B cell (primary cell): ENCODE data around the gene ALDH1A1. TPM values are rescaled to one million over a fixed set of nuclear protein-coding genes. Genes with fewer than 3 reads are reported as not detected.

Experiments used
- ATAC-seq: fragments of 200-7000 bp; cut with Tn5 transposase; one replicate; pipeline ENCODE4 v1.10.0; 2021; ENCODE audit warnings: low read depth, mild to moderate bottlenecking, moderate number of reproducible peaks, moderate library complexity
- CTCF ChIA-PET: fragments of 350-600 bp; sonication (Branson Sonifier 250); formaldehyde crosslinking; loops from one replicate; lab custom pipeline; 2021; ENCODE audit warnings: antibody characterized with exemption, inconsistent platforms; lab: Charles Lee
- POLR2A ChIA-PET: fragments of 350-600 bp; sonication (Branson Sonifier 250); formaldehyde crosslinking; loops from one replicate; lab custom pipeline; 2021; ENCODE audit warnings: antibody characterized with exemption; lab: Charles Lee
- DNase-seq: peaks from one replicate; pipeline ENCODE4 v3.0.0; 2013
- H2AFZ ChIP-seq: 2 replicates; pipeline ENCODE4 v1.6.1; 2012; ENCODE audit warnings: mild to moderate bottlenecking, low read depth, low read length; ENCODE audit not compliant: insufficient read depth, poor library complexity, severe bottlenecking
- H3K27ac ChIP-seq, 2 donors: 1 replicate in 1 of 2; 2 replicates in 1 of 2; pipeline ENCODE4 v1.5.1; 2012 to 2013; ENCODE audit warnings: low read length in 2 of 2, mild to moderate bottlenecking in 2 of 2, moderate library complexity in 1 of 2
- H3K27me3 ChIP-seq, 4 experiments: fragments of 200-600 bp in 1 of 4; sonication (generic) in 1 of 4; replicated peaks in 1 of 4; 1 replicate in 2 of 4; 2 replicates in 2 of 4; pipeline versions ENCODE4 v1.6.1 to v1.7.0; 2013 to 2016; ENCODE audit warnings: low read length in 3 of 4, mild to moderate bottlenecking in 2 of 4, mixed read lengths in 1 of 4, moderate library complexity in 1 of 4; ENCODE audit not compliant: insufficient read depth in 4 of 4, control insufficient read depth in 3 of 4; ENCODE audit errors: control extremely low read depth in 1 of 4
- H3K36me3 ChIP-seq, 2 experiments: replicated peaks in 1 of 2; 1 replicate in 1 of 2; 2 replicates in 1 of 2; pipeline versions ENCODE4 v1.6.1 to v1.7.1; 2013; ENCODE audit warnings: low read length in 1 of 2; ENCODE audit not compliant: insufficient read depth in 2 of 2, control insufficient read depth in 1 of 2; ENCODE audit errors: control extremely low read depth in 1 of 2, extremely low read depth in 1 of 2
- H3K4me1 ChIP-seq, 2 donors: fragments of 200-600 bp in 1 of 2; sonication (generic) in 1 of 2; 1 replicate in 1 of 2; 2 replicates in 1 of 2; pipeline versions ENCODE4 v1.5.1 to v1.6.1; 2013 to 2017; ENCODE audit warnings: low read length in 2 of 2; ENCODE audit not compliant: control insufficient read depth in 2 of 2, insufficient read depth in 2 of 2
- H3K4me2 ChIP-seq: replicated peaks from 2 replicates; pipeline ENCODE3; 2012; ENCODE audit warnings: mild to moderate bottlenecking, low read depth, low read length; ENCODE audit not compliant: poor library complexity, severe bottlenecking
- H3K4me3 ChIP-seq, 5 experiments: fragments of 200-600 bp in 1 of 5; sonication (generic) in 1 of 5; 1 replicate in 3 of 5; 2 replicates in 2 of 5; pipeline versions ENCODE4 v1.5.1 to v1.7.0; 2011 to 2016; ENCODE audit warnings: low read length in 4 of 5, mild to moderate bottlenecking in 4 of 5, low read depth in 2 of 5, control low read depth in 1 of 5, moderate library complexity in 1 of 5; ENCODE audit not compliant: insufficient read depth in 1 of 5; ENCODE audit errors: control extremely low read depth in 1 of 5, extremely low read depth in 1 of 5
- H3K79me2 ChIP-seq: fragments of 200-600 bp; sonication (generic); one replicate; pipeline ENCODE4 v1.6.0; 2016; ENCODE audit warnings: low read length; ENCODE audit not compliant: control insufficient read depth, insufficient read depth
- H3K9ac ChIP-seq: fragments of 200-600 bp; sonication (generic); 2 replicates; pipeline ENCODE4 v1.6.1; 2017; ENCODE audit warnings: mild to moderate bottlenecking, low read length, moderate library complexity
- H3K9me3 ChIP-seq, 3 donors: one replicate each; pipeline versions ENCODE4 v1.6.1 to v1.7.1; 2013; ENCODE audit warnings: low read length in 2 of 3; ENCODE audit not compliant: control insufficient read depth in 2 of 3, insufficient read depth in 1 of 3; ENCODE audit errors: control extremely low read depth in 1 of 3
- H4K20me1 ChIP-seq: 2 replicates; pipeline ENCODE4 v1.6.0; 2012; ENCODE audit warnings: mild to moderate bottlenecking, low read length; ENCODE audit not compliant: insufficient read depth, control insufficient read depth, poor library complexity, severe bottlenecking
- H3K27ac Mint-ChIP-seq: one replicate; pipeline ENCODE4 v1.8.0; 2021; ENCODE audit warnings: mixed read lengths
- H3K27me3 Mint-ChIP-seq: one replicate; pipeline ENCODE4 v1.8.0; 2021; ENCODE audit warnings: mixed read lengths
- H3K4me1 Mint-ChIP-seq: one replicate; pipeline ENCODE4 v1.8.0; 2021; ENCODE audit warnings: mixed read lengths
- H3K4me3 Mint-ChIP-seq: one replicate; pipeline ENCODE4 v1.8.0; 2021; ENCODE audit warnings: mixed read lengths
- H3K9me3 Mint-ChIP-seq: one replicate; pipeline ENCODE4 v1.8.0; 2022; ENCODE audit warnings: mixed read lengths; ENCODE audit not compliant: insufficient read depth
- EZH2 ChIP-seq: IDR thresholded peaks from 2 replicates; pipeline ENCODE4 v1.6.1; 2012; ENCODE audit warnings: borderline replicate concordance, low read depth, mild to moderate bottlenecking, moderate library complexity, low read length; ENCODE audit not compliant: insufficient read depth, poor library complexity, severe bottlenecking
- WGBS: methylation state at CpG from one replicate; pipeline ENCODE4 v1.1.5; 2013; ENCODE audit warnings: missing lambda C conversion rate; ENCODE audit not compliant: insufficient coverage; 5-methylcytosine and 5-hydroxymethylcytosine counted together
- intact Hi-C: fragments of 100-400 bp; cut with micrococcal nuclease; formaldehyde crosslinking; loops from one replicate; pipeline ENCODE4 v1.10.0; 2022
- polyA plus RNA-seq: library from polyadenylated mRNA; depleted of rRNA; stranded (reverse); fragments of >200 nt; gene quantifications from 2 replicates; pipeline ENCODE4 v1.2.3, GENCODE V29; 2012
- total RNA-seq, 2 donors: library from RNA; stranded (reverse); fragments of 120-200 nt in 1 of 2; gene quantifications; 1 replicate in 1 of 2; 2 replicates in 1 of 2; pipeline versions ENCODE4 v1.2.3 to v1.2.4, GENCODE V29; 2013 to 2022
- TF ChIP-seq, protein P1 (sequence below): fragments of 200-600 bp; IDR thresholded peaks from one replicate; pipeline ENCODE4 v1.8.0; 2022; ENCODE audit warnings: antibody characterized with exemption, mild to moderate bottlenecking

Gene ALDH1A1
- total and polyA plus RNA-seq, 2 donors (not counting 1 experiment from before 2014, with no cell fraction given): 0.43 TPM; not detected in 1

DNA sequence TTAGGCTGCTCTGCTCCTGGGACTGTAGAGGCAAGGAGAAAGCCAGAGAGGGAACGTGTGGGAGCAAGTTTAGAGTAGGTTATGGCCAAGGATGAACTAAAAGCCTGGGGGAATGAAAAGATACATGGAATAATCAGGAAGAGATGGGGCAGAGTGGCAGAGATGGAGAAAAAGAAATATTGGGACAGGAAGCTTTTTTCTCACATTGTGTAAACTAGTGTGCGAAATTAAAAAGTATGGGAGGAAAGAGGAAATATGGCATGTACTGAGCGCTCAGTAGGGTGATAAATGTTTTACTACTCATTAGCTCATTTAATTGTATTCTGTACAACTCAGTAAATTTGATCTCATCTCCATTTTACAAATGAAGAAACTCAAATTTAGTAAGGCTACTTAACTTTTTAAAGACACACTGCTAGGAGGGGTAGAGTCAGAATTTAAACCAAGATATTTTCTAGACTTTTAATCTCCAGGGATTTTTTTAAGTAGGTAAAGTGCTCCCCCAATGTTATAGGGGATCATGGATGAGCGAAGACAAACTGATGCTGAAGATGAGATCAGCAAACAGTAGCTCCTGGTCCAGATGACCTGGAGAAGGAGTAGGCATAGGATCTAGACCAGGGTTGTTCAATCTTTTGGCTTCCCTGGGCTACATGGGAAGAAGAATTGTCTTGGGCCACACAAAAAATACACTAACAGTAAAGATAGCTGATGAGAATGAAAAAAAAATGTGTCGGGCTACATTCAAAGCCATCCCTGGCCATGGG lies 30.8 kb downstream of the ALDH1A1 start:
- Histone ChIP-seq H3K4me1 (no peaks in the 10 kb centered on the region), H2AFZ (no peak overlapping the region), H3K79me2 (no peaks in the 10 kb centered on the region), H3K27me3 (no peaks in the 10 kb centered on the region), H3K36me3 (no peaks in the 10 kb centered on the region), H3K27ac (no peak overlapping the region), H3K9me3 (no peaks in the 10 kb centered on the region), H3K9ac (no peak overlapping the region), H3K4me2 (no peak overlapping the region), H4K20me1 (no peaks in the 10 kb centered on the region), H3K4me3 (no peak overlapping the region)
- Mint-ChIP-seq H3K27ac (no peak overlapping the region), H3K4me1 (no peaks in the 10 kb centered on the region), H3K27me3 (no peaks in the 10 kb centered on the region), H3K9me3 (no peaks in the 10 kb centered on the region), H3K4me3 (no peak overlapping the region)
- ATAC-seq (no peak), DNase-seq (no peak)
- intact Hi-C loops: no loop called here
- no peak for TF ChIP-seq EZH2
- TF ChIP-seq, protein P1, sequence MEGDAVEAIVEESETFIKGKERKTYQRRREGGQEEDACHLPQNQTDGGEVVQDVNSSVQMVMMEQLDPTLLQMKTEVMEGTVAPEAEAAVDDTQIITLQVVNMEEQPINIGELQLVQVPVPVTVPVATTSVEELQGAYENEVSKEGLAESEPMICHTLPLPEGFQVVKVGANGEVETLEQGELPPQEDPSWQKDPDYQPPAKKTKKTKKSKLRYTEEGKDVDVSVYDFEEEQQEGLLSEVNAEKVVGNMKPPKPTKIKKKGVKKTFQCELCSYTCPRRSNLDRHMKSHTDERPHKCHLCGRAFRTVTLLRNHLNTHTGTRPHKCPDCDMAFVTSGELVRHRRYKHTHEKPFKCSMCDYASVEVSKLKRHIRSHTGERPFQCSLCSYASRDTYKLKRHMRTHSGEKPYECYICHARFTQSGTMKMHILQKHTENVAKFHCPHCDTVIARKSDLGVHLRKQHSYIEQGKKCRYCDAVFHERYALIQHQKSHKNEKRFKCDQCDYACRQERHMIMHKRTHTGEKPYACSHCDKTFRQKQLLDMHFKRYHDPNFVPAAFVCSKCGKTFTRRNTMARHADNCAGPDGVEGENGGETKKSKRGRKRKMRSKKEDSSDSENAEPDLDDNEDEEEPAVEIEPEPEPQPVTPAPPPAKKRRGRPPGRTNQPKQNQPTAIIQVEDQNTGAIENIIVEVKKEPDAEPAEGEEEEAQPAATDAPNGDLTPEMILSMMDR: no peak
- ChIA-PET CTCF (no interaction called here), POLR2A (no interaction called here)
- WGBS: 80% methylated on average over 1 of the region's 5 CpGs

DNA sequence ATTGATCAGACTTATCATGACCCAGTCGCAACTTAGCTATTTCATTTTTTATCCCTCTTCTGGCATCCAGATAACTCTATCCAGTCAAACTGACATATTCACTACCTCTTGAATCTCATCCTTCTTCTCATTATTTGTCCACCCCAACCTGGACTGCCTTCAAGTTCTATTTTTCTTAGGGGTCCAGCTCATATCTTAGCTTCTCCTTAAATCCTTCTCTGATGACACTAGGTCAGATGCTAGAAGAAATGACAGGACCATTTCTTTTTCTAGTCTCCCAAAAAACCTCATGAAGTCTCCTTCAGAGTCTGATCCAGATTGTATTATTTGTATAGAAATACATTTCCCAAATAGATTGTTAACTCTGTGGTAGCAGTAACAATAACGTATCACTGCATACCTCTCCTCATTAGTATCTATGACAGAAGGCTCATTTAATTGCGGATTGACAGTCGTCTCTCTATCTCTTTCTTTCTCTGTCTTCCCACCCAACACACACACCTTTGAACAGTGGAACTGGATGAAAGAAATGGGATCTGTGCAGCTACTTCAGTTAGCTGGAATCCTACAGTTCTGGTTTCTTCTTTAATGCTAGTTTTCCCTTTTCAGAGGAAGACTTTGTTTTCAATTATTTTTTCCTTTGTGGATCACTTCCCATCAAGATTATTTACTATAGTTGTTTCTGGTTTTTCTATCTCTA lies 33.5 kb downstream of the ALDH1A1 start:
- Histone ChIP-seq H3K9ac (no peak overlapping the region), H3K27me3 (no peaks in the 10 kb centered on the region), H3K4me2 (no peak overlapping the region), H2AFZ (no peak overlapping the region), H3K27ac (no peak overlapping the region), H4K20me1 (no peaks in the 10 kb centered on the region), H3K36me3 (no peaks in the 10 kb centered on the region), H3K4me1 (no peaks in the 10 kb centered on the region), H3K79me2 (no peaks in the 10 kb centered on the region), H3K4me3 (no peak overlapping the region), H3K9me3 (no peaks in the 10 kb centered on the region)
- Mint-ChIP-seq H3K4me1 (no peaks in the 10 kb centered on the region), H3K9me3 (no peaks in the 10 kb centered on the region), H3K4me3 (no peak overlapping the region), H3K27ac (no peak overlapping the region), H3K27me3 (no peaks in the 10 kb centered on the region)
- TF ChIP-seq EZH2: no peak
- TF ChIP-seq, protein P1: no peak
- no peak for ATAC-seq
- WGBS: no CpG with 5 or more reads among the region's 4 CpGs
- DNase-seq: no peak
- intact Hi-C loops: no loop called here
- ChIA-PET POLR2A (no interaction called here), CTCF (no interaction called here)
